Activated T-helper 2 cell treated with anti-CD3 and anti-CD28 coated beads, Interferon-gamma antibody, Interleukin-2, Interleukin-4, amounts not matched to agents 10 μg/mL and 5 μg/mL and 100 μg/mL, durations not matched to agents 14 hours and 24 hours and 36 hours (primary cell): Measurements from ENCODE around the gene HOXC4. TPM values are rescaled to one million over a fixed set of nuclear protein-coding genes. Genes with fewer than 3 reads are reported as not detected.

Source experiments
- DNase-seq: peaks from one replicate; pipeline ENCODE4 v3.0.0; 2021; ENCODE audit warnings: low spot score
- H3K27ac Mint-ChIP-seq: one replicate; pipeline ENCODE4 v1.8.0; 2021; ENCODE audit warnings: mixed read lengths
- H3K27me3 Mint-ChIP-seq: one replicate; pipeline ENCODE4 v1.8.0; 2021; ENCODE audit warnings: low read depth, mixed read lengths
- H3K36me3 Mint-ChIP-seq: one replicate; pipeline ENCODE4 v1.8.0; 2021; ENCODE audit warnings: low read depth, mixed read lengths
- H3K4me1 Mint-ChIP-seq: one replicate; pipeline ENCODE4 v1.8.0; 2021; ENCODE audit warnings: low read depth, mixed read lengths
- H3K4me3 Mint-ChIP-seq: one replicate; pipeline ENCODE4 v1.8.0; 2021; ENCODE audit warnings: low read depth, mild to moderate bottlenecking, moderate library complexity, mixed read lengths
- H3K9me3 Mint-ChIP-seq: one replicate; pipeline ENCODE4 v1.8.0; 2021; ENCODE audit warnings: mixed read lengths
- intact Hi-C: fragments of 100-400 bp; cut with micrococcal nuclease; formaldehyde crosslinking; loops from one replicate; pipeline ENCODE4 v1.15.1; 2023
- total RNA-seq: library from RNA; stranded (reverse); gene quantifications from 2 replicates; pipeline ENCODE4 v1.2.3, GENCODE V29; 2022

HOXC4 gene
- total RNA-seq, 1 donor from 2014 or later = 0.14 TPM

DNA sequence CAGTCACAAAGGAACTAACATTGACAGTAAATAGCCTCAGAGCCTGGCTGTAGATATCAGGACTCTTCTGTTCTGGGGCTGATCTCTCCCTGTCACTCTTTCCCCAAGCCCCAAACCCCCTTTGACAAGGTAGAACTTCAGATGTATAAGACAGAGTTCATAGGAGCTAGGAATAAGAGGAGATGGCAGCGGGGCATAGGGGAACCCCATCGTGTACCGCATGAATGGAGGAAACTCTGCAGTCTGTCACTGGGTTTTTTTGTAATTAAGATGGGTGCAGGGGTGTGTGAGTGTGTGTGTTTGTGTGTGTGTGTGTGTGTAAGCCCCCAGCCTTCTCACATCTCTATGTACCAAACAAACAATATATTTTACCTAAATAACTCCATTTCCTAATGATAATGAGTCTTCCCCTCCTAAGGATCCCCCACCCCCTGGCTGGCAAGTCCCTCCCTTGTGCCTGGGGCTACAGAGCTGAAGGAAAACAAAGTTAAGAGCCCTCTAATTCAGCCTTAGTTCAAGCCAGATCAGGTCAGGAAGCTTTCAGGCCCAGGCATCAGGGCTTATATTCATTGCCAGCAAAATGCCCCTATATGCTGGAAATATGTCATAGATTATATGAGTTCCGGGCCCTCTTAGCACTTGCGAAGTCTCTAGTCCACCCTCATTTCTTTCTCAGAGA, 9.1 kb upstream of the HOXC4 start:
- peaks cover 90% of the 10 kb centered on the region for H3K27me3 Mint-ChIP-seq
- H3K27ac Mint-ChIP-seq = no peak overlapping the region
- no peaks in the 10 kb centered on the region for H3K36me3 Mint-ChIP-seq
- no peak for DNase-seq
- no peak overlapping the region for H3K4me3 Mint-ChIP-seq
- intact Hi-C loops = no loop called here
- H3K9me3 Mint-ChIP-seq = no peaks in the 10 kb centered on the region
- no peaks in the 10 kb centered on the region for H3K4me1 Mint-ChIP-seq

GRCh38 chr12:54045401-54045800, 8.2 kb upstream of the HOXC4 start:
- H3K4me1 Mint-ChIP-seq = peaks cover 7% of the 10 kb centered on the region
- no peaks in the 10 kb centered on the region for H3K9me3 Mint-ChIP-seq
- peaks cover 91% of the 10 kb centered on the region for H3K27me3 Mint-ChIP-seq
- no peak overlapping the region for H3K27ac Mint-ChIP-seq
- no peaks in the 10 kb centered on the region for H3K36me3 Mint-ChIP-seq
- DNase-seq = no peak
- H3K4me3 Mint-ChIP-seq = no peak overlapping the region
- intact Hi-C loops = no loop called here

- H3K4me1 Mint-ChIP-seq = peaks cover 7% of the 10 kb centered on the region
- intact Hi-C loops = no loop called here
- H3K36me3 Mint-ChIP-seq = no peaks in the 10 kb centered on the region
- peaks cover 92% of the 10 kb centered on the region for H3K27me3 Mint-ChIP-seq
- DNase-seq = no peak
- no peaks in the 10 kb centered on the region for H3K9me3 Mint-ChIP-seq
- H3K27ac Mint-ChIP-seq = no peak overlapping the region
- no peak overlapping the region for H3K4me3 Mint-ChIP-seq
Observed at GRCh38 chr12:54045868-54046521, 7.6 kb upstream of the HOXC4 start.

DNA sequence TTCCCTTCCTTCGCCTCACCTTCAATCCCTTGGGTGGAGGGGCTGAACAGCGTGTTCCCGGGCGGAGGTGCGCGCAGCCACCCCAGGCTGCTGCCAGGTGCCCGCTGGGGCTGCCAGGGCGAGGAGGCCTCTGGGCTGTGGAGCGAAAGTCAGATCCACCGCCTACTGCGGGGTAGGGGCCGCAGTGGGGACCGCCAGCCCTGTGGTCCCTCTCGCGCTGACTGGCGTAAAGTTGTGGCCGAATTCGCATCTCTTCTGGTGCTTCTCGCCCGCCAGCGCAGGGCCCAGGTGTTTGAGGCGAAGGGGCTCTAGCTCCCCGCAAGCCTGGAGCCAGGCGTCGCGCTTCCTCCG, 6.9 kb upstream of the HOXC4 start:
- Mint-ChIP-seq H3K4me3 (no peak overlapping the region), H3K27me3 (peaks cover 93% of the 10 kb centered on the region), H3K36me3 (no peaks in the 10 kb centered on the region), H3K9me3 (no peaks in the 10 kb centered on the region), H3K4me1 (peaks cover 7% of the 10 kb centered on the region), H3K27ac (no peak overlapping the region)
- DNase-seq = no peak
- intact Hi-C loops = no loop called here

DNA sequence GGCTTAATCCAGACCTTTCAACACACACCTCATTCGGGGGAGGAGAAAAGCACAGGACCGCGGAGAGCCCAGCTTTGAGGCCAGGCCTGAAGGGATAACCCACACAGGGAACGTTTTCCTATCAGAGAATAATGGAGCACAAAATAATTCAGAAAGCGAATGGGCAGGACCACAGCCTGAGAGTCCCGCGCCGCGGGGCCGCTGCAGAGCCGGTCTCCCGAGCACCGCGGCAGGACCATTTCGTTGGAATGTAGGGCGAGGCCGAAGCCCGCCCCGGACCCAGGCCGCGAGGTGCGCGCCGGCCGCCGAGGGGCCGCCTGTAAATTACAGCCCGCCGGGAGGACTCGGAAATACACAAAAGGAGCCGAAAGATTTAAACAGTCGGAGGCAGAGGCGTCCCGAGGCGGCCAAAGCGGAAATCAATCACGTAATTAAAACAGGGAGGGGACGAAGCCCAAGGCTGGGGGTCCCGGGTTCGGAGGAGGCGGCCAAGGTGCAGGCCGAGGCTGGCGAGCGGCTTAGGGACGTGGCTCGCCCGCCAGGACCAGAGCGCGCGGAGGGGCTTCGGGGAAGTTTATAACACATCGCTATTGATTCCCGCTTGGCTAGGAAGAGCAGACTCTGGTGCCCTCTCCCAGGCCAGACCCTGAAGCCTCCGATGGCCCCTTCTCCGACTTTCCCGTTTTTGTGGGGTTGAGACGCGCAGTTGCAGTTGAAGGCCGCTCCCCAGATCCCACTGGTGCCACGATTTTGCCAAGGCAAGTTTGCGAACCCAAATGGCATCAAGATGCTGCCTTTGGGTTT, 6.3 kb upstream of the HOXC4 start:
- no peak overlapping the region for H3K27ac Mint-ChIP-seq
- intact Hi-C loops = no loop called here
- H3K4me3 Mint-ChIP-seq = no peak overlapping the region
- DNase-seq = no peak
- H3K36me3 Mint-ChIP-seq = no peaks in the 10 kb centered on the region
- peaks cover 94% of the 10 kb centered on the region for H3K27me3 Mint-ChIP-seq
- peaks cover 9% of the 10 kb centered on the region for H3K4me1 Mint-ChIP-seq
- H3K9me3 Mint-ChIP-seq = no peaks in the 10 kb centered on the region

- no peak overlapping the region for H3K27ac Mint-ChIP-seq
- H3K27me3 Mint-ChIP-seq = peaks cover 95% of the 10 kb centered on the region
- H3K4me3 Mint-ChIP-seq = no peak overlapping the region
- no peaks in the 10 kb centered on the region for H3K36me3 Mint-ChIP-seq
- no peak for DNase-seq
- H3K4me1 Mint-ChIP-seq = peaks cover 11% of the 10 kb centered on the region
- intact Hi-C loops = loop anchor here (2.0 kb wide), 1 partner anchor 13 kb away; no protein-coding TSS in a partner anchor
- no peaks in the 10 kb centered on the region for H3K9me3 Mint-ChIP-seq
Observed at GRCh38 chr12:54047964-54048303, 5.7 kb upstream of the HOXC4 start.

- intact Hi-C loops = loop anchor here (2.0 kb wide), 1 partner anchor 14 kb away; no protein-coding TSS in a partner anchor
- Mint-ChIP-seq H3K4me3 (no peak overlapping the region), H3K9me3 (no peaks in the 10 kb centered on the region), H3K36me3 (no peaks in the 10 kb centered on the region), H3K4me1 (peaks cover 12% of the 10 kb centered on the region), H3K27me3 (peaks cover 93% of the 10 kb centered on the region), H3K27ac (no peak overlapping the region)
- no peak for DNase-seq
Observed at GRCh38 chr12:54048406-54049093, 5.1 kb upstream of the HOXC4 start.

DNA sequence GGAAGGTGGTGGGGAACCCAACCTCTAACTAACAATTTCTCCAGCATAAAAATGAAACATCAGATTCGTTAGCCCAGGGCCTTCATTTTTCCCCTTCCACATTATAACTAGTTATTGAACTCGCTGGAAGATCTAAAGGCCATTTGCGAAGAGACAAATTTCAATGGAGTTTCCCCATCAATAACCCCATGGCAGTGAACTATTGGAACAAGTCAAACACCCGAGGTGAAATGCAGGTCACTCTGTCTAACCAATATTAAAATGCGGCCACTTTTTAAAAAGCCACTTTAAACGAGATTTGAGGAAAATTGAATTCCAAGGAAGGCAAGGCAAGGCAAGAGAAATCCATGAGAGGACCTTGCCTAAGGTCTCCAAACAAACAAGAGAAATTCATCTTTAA, 4.5 kb upstream of the HOXC4 start:
- H3K9me3 Mint-ChIP-seq = no peaks in the 10 kb centered on the region
- H3K27ac Mint-ChIP-seq = no peak overlapping the region
- DNase-seq = no peak
- intact Hi-C loops = loop anchor here (2.0 kb wide), 1 partner anchor 14 kb away; no protein-coding TSS in a partner anchor
- peaks cover 92% of the 10 kb centered on the region for H3K27me3 Mint-ChIP-seq
- H3K4me3 Mint-ChIP-seq = no peak overlapping the region
- H3K36me3 Mint-ChIP-seq = no peaks in the 10 kb centered on the region
- H3K4me1 Mint-ChIP-seq = peaks cover 15% of the 10 kb centered on the region

DNA sequence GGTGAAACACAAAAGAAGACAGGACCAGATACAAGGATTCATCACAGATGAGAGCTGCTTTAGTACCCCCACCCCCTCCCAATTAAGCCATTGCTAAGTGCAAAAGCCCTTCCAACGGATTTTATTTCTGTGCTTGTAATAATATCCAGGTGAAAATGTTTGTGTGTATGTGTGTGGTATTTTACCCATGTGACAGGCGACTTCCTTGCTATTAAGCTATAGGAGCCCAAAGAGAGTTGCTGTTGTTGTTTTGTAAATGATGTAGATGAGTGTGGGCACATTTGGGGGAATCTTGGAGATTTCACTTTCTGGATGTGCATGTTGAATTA, 3.2 kb upstream of the HOXC4 start:
- H3K36me3 Mint-ChIP-seq = no peaks in the 10 kb centered on the region
- H3K4me1 Mint-ChIP-seq = peaks cover 18% of the 10 kb centered on the region
- H3K9me3 Mint-ChIP-seq = no peaks in the 10 kb centered on the region
- no peak overlapping the region for H3K27ac Mint-ChIP-seq
- intact Hi-C loops = loop anchor here (5.0 to 10.0 kb wide), 3 partner anchors 53 to 83 kb away; no protein-coding TSS in a partner anchor
- no peak for DNase-seq
- peaks cover 88% of the 10 kb centered on the region for H3K27me3 Mint-ChIP-seq
- H3K4me3 Mint-ChIP-seq = no peak overlapping the region

DNA sequence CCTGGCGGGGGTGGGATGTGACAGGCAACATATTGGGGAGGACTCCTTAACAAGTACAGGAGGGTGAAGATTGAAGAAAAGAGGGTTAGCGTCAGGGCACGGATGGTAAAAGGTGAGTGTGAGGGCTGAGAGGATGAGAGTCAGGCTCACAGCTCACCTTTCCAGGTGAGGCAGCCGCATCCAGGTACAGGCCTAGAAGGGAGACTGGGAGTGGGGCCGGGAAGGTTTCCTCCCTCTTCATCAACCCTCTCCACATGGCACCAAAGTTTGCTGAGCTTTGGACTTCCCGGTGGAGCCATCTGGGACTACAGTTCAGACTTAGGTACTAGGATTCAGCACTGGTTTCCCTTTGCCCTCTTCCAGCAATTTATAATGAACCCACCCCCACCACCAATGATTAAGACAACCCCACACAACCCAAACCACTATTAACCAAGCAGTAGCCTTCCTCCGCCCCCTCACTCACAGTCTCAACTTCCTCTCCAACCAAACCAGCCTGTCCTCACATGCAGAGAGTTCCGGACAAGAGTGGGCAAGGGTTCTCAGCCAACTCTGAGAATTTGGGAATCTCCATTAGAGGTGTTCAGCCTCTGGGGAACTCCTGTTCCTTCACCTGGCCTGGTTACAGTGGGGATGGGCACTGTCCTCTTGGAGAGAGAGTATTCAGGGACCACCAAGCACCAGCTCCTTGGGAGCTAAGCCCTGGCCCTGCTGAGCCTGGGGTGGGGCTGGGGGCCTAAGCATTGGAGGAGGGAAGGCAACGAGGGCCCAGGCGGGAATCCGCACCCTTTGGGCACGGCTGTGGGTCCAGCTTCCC, 2.4 kb upstream of the HOXC4 start:
- no peaks in the 10 kb centered on the region for H3K9me3 Mint-ChIP-seq
- peaks cover 88% of the 10 kb centered on the region for H3K27me3 Mint-ChIP-seq
- no peak overlapping the region for H3K4me3 Mint-ChIP-seq
- intact Hi-C loops = loop anchor here (5.0 to 10.0 kb wide), 3 partner anchors 54 to 84 kb away; no protein-coding TSS in a partner anchor
- no peaks in the 10 kb centered on the region for H3K36me3 Mint-ChIP-seq
- H3K4me1 Mint-ChIP-seq = peaks cover 18% of the 10 kb centered on the region
- H3K27ac Mint-ChIP-seq = no peak overlapping the region
- no peak for DNase-seq

GRCh38 chr12:54051874-54052437, 1.7 kb upstream of the HOXC4 start:
- H3K27me3 Mint-ChIP-seq = peaks cover 87% of the 10 kb centered on the region
- no peak for DNase-seq
- no peak overlapping the region for H3K27ac Mint-ChIP-seq
- H3K9me3 Mint-ChIP-seq = no peaks in the 10 kb centered on the region
- H3K4me1 Mint-ChIP-seq = peaks cover 18% of the 10 kb centered on the region
- H3K36me3 Mint-ChIP-seq = no peaks in the 10 kb centered on the region
- no peak overlapping the region for H3K4me3 Mint-ChIP-seq
- intact Hi-C loops = loop anchor here (5.0 to 10.0 kb wide), 3 partner anchors 55 to 85 kb away; no protein-coding TSS in a partner anchor
